Right lobe of liver (tissue), 6 donors: ENCODE data around the gene MGME1. TPM values are rescaled to one million over a fixed set of nuclear protein-coding genes. Genes with fewer than 3 reads are reported as not detected.

Experiments
- ATAC-seq, 4 donors: fragments of 200-7000 bp; cut with Tn5 transposase; one replicate each; pipeline ENCODE4 v1.9.1; 2020; ENCODE audit warnings: mild to moderate bottlenecking in 4 of 4, moderate library complexity in 4 of 4
- DNase-seq, 3 donors: peaks; one replicate each; pipeline ENCODE4 v3.0.0-alpha.2; 2020
- H3K27ac ChIP-seq, 3 donors: fragments of 200-600 bp; one replicate each; pipeline ENCODE4 v1.8.0; 2022
- H3K27me3 ChIP-seq, 2 donors: fragments of 200-600 bp; one replicate each; pipeline ENCODE4 v1.8.0; 2022
- H3K36me3 ChIP-seq, 4 donors: fragments of 200-600 bp; sonication (generic) in 1 of 4; one replicate each; pipeline versions ENCODE4 v1.5.1 to v1.8.0; 2017 to 2022; ENCODE audit warnings: control low read depth in 1 of 4
- H3K4me1 ChIP-seq, 4 donors: fragments of 200-600 bp; sonication (generic) in 1 of 4; one replicate each; pipeline versions ENCODE4 v1.5.1 to v1.8.0; 2017 to 2022; ENCODE audit warnings: control low read depth in 1 of 4
- H3K4me3 ChIP-seq, 3 donors: fragments of 200-600 bp; one replicate each; pipeline ENCODE4 v1.8.0; 2022
- H3K9me3 ChIP-seq, 4 donors: fragments of 200-600 bp; sonication (generic) in 1 of 4; one replicate each; pipeline versions ENCODE4 v1.5.1 to v1.8.0; 2017 to 2022; ENCODE audit warnings: control low read depth in 1 of 4
- CTCF ChIP-seq, 4 donors: fragments of 200-600 bp in 3 of 4; fragments of 450-650 bp in 1 of 4; IDR thresholded peaks; one replicate each; pipeline versions ENCODE4 v1.5.1 to v1.8.0; 2016 to 2022; ENCODE audit warnings: antibody characterized with exemption in 4 of 4, mild to moderate bottlenecking in 2 of 4
- POLR2A ChIP-seq: fragments of 450-650 bp; IDR thresholded peaks from one replicate; pipeline ENCODE4 v1.6.1; 2017; ENCODE audit warnings: antibody characterized with exemption, mild to moderate bottlenecking
- WGBS: methylation state at CpG from one replicate; pipeline ENCODE4 v1.1.6; 2018; ENCODE audit warnings: low coverage, low lambda C conversion rate; ENCODE audit not compliant: insufficient coverage; ENCODE audit errors: missing lambda C conversion rate; 5-methylcytosine and 5-hydroxymethylcytosine counted together
- intact Hi-C, 2 donors: fragments of 100-400 bp; cut with DNase I; formaldehyde crosslinking; loops; one replicate each; pipeline versions ENCODE4 v1.11.2 to v1.14.1; 2022
- total RNA-seq, 6 experiments: library from RNA; depleted of rRNA in 2 of 6; stranded (reverse); fragments of >200 nt in 2 of 6; fragmentation: NEBNext Ultra II Directional in 3 of 6; extraction: Animal tissue kit (Norgen Biotek cat#: 25700) in 3 of 6; gene quantifications; one replicate each; pipeline versions ENCODE4 v1.1.0 to v1.2.4, GENCODE V29; 2016 to 2023
- donor health status: DM: no; HTN: yes; CAD: no.
- donor health status: DM: no; HTN: no; CAD: no.
- donor health status: DM: no; HTN: no; CAD: no.
- donor health status: DM: no; HTN: yes; CAD: no.
- donor health status: DM: no; HTN: yes; CAD: no.

The MGME1 gene
- total RNA-seq, 6 experiments from 2014 or later: 6.0 to 8.4 (median 7.5) TPM

- H3K9me3 ChIP-seq: no peaks in the 10 kb centered on the region
- TF ChIP-seq CTCF (IDR thresholded peaks at IDR 0.05): no peak
- no peak for TF ChIP-seq POLR2A
- DNase-seq (no peak), ATAC-seq (no peak)
- H3K4me3 ChIP-seq: no peak overlapping the region
- H3K36me3 ChIP-seq: peaks cover 0 to 49% (median 27%) of the 10 kb centered on the region in 4 donors
- no peaks in the 10 kb centered on the region for H3K27me3 ChIP-seq
- no peak overlapping the region for H3K27ac ChIP-seq
- no peaks in the 10 kb centered on the region for H3K4me1 ChIP-seq
- WGBS: 80% methylated on average over 3 of the region's 3 CpGs
- intact Hi-C loops: no loop called here
These were observed 27.0 kb upstream of the MGME1 start for GRCh38 chr20:17941826-17942196.

- 54% methylated on average over 3 of the region's 3 CpGs for WGBS
- no peak for ATAC-seq
- Histone ChIP-seq H3K4me1 (no peaks in the 10 kb centered on the region), H3K27me3 (no peaks in the 10 kb centered on the region), H3K9me3 (no peaks in the 10 kb centered on the region), H3K4me3 (no peak overlapping the region), H3K27ac (no peak overlapping the region), H3K36me3 (peaks cover 0 to 63% (median 28%) of the 10 kb centered on the region in 4 donors)
- intact Hi-C loops: no loop called here
- DNase-seq: no peak
- TF ChIP-seq POLR2A (no peak), CTCF (IDR thresholded peaks at IDR 0.05) (no peak)
These were observed 25.5 kb upstream of the MGME1 start for GRCh38 chr20:17943343-17943742.

- intact Hi-C loops: no loop called here
- H3K36me3 ChIP-seq: peaks cover 0 to 79% (median 38%) of the 10 kb centered on the region in 4 donors
- H3K4me1 ChIP-seq: no peaks in the 10 kb centered on the region
These were observed 23.9 kb upstream of the MGME1 start for GRCh38 chr20:17944854-17945474.

GRCh38 chr20:17946040-17946439, 22.8 kb upstream of the MGME1 start:
- TF ChIP-seq CTCF (IDR thresholded peaks at IDR 0.05): no peak
- no peak for TF ChIP-seq POLR2A
- WGBS: 100% methylated on average over 3 of the region's 5 CpGs
- intact Hi-C loops: no loop called here
- Histone ChIP-seq H3K4me3 (no peak overlapping the region), H3K27me3 (no peaks in the 10 kb centered on the region), H3K4me1 (peaks cover 0 to 1% (median 0%) of the 10 kb centered on the region in 4 donors), H3K36me3 (peaks cover 0 to 90% (median 45%) of the 10 kb centered on the region in 4 donors), H3K27ac (no peak overlapping the region), H3K9me3 (no peaks in the 10 kb centered on the region)
- DNase-seq: no peak
- ATAC-seq: no peak

More at GRCh38 chr20:17944854-17945474, 23.9 kb upstream of the MGME1 start:
- 100% methylated on average over 3 of the region's 4 CpGs for WGBS
- ATAC-seq (no peak), DNase-seq (no peak)
- Histone ChIP-seq H3K4me3 (no peak overlapping the region), H3K9me3 (no peaks in the 10 kb centered on the region), H3K27me3 (no peaks in the 10 kb centered on the region), H3K27ac (no peak overlapping the region)
- TF ChIP-seq POLR2A: no peak
- no peak for TF ChIP-seq CTCF (IDR thresholded peaks at IDR 0.05)
